Right lung (tissue), 5 donors: ENCODE measurements around the gene IL27RA. TPM values are rescaled to one million over a fixed set of nuclear protein-coding genes. Genes with fewer than 3 reads are reported as not detected.

Experiments used
- polyA plus RNA-seq, 5 donors: library from polyadenylated mRNA; unstranded; fragments of 120-200 nt; gene quantifications; one replicate each; pipeline versions ENCODE4 v1.2.1 to v1.2.3, GENCODE V29; 2013; ENCODE audit warnings: inconsistent platforms in 1 of 5, low replicate concordance in 1 of 5; ENCODE audit not compliant: insufficient read length in 5 of 5, insufficient read depth in 1 of 5

The IL27RA gene
- polyA plus RNA-seq, 5 donors: 6.1 to 11.6 (median 6.7) TPM

Other genes starting within 250 kb of the IL27RA start
- gene ZSWIM4, start 236.3 kb upstream of the IL27RA start, polyA plus RNA-seq: 1 to 10 TPM; 5.1 to 9.7 (median 8.0) TPM
- 1 to 10 TPM; 1.2 to 4.0 (median 2.1) TPM for gene NANOS3, start 154.6 kb upstream of the IL27RA start, polyA plus RNA-seq
- 1 to 10 TPM; 6.5 to 9.8 (median 7.7) TPM for gene BRME1, start 125.6 kb upstream of the IL27RA start, polyA plus RNA-seq
- gene CC2D1A, start 125.6 kb upstream of the IL27RA start, polyA plus RNA-seq: 10 to 100 TPM; 19.8 to 35.5 (median 28.8) TPM
- gene PODNL1, start 93.3 kb upstream of the IL27RA start, polyA plus RNA-seq: 1 to 10 TPM; 1.2 to 2.3 (median 1.7) TPM
- gene DCAF15, start 79.3 kb upstream of the IL27RA start, polyA plus RNA-seq: 10 to 100 TPM; 25.0 to 39.7 (median 29.0) TPM
- gene RFX1, start 25.4 kb upstream of the IL27RA start, polyA plus RNA-seq: 10 to 100 TPM in 3 of 5 donors, 1 to 10 TPM in 2; 7.4 to 15.1 (median 10.7) TPM
- gene RLN3, start 3.6 kb upstream of the IL27RA start, polyA plus RNA-seq: not detected
- gene PALM3, start 30.3 kb downstream of the IL27RA start, polyA plus RNA-seq: 10 to 100 TPM; 12.5 to 26.5 (median 22.0) TPM
- 1 to 10 TPM; 1.1 to 3.9 (median 2.2) TPM for gene MISP3, start 41.0 kb downstream of the IL27RA start, polyA plus RNA-seq
- under 1 TPM in 4 of 5 donors, not detected in 1; 0.10 to 0.19 (median 0.13) TPM for gene C19orf67, start 54.0 kb downstream of the IL27RA start, polyA plus RNA-seq
- gene SAMD1, start 59.0 kb downstream of the IL27RA start, polyA plus RNA-seq: 10 to 100 TPM; 37.3 to 73.6 (median 49.7) TPM
- 100 to 1,000 TPM in 2 of 5 donors, 10 to 100 TPM in 3; 70.2 to 122 (median 80.9) TPM for gene PRKACA, start 86.0 kb downstream of the IL27RA start, polyA plus RNA-seq
- gene ASF1B, start 104.8 kb downstream of the IL27RA start, polyA plus RNA-seq: 10 to 100 TPM; 14.6 to 25.7 (median 19.6) TPM
- gene ADGRL1, start 174.4 kb downstream of the IL27RA start, polyA plus RNA-seq: 10 to 100 TPM; 26.0 to 44.9 (median 32.7) TPM